Mesodermal cell (in vitro differentiated cells): ENCODE data around the gene PLCXD3.

Experiments
- H3K27ac ChIP-seq: 2 replicates; pipeline ENCODE4 v1.7.0; 2013; ENCODE audit warnings: mild to moderate bottlenecking, low read depth, low read length, moderate library complexity; ENCODE audit not compliant: severe bottlenecking
- H3K36me3 ChIP-seq: 2 replicates; pipeline ENCODE4 v1.7.1; 2013; ENCODE audit warnings: mild to moderate bottlenecking, low read length, moderate library complexity; ENCODE audit not compliant: control insufficient read depth, insufficient read depth
- H3K4me1 ChIP-seq: one replicate; pipeline ENCODE4 v1.7.1; 2013; ENCODE audit warnings: mild to moderate bottlenecking, low read length; ENCODE audit not compliant: insufficient read depth, control insufficient read depth, poor library complexity, severe bottlenecking
- H3K4me3 ChIP-seq: 2 replicates; pipeline ENCODE4 v1.7.0; 2013; ENCODE audit warnings: low read length, control low read depth, mild to moderate bottlenecking; ENCODE audit not compliant: insufficient read depth, poor library complexity, severe bottlenecking; ENCODE audit errors: extremely low read depth
- H3K9me3 ChIP-seq: 2 replicates; pipeline ENCODE4 v1.7.1; 2013; ENCODE audit warnings: mild to moderate bottlenecking, low read length, moderate library complexity; ENCODE audit not compliant: control insufficient read depth
- WGBS, 2 experiments: methylation state at CpG; one replicate each; pipeline ENCODE4 v1.1.5; 2013; ENCODE audit warnings: missing lambda C conversion rate in 2 of 2; ENCODE audit not compliant: insufficient coverage in 2 of 2; 5-methylcytosine and 5-hydroxymethylcytosine counted together

Gene PLCXD3

GRCh38 chr5:41399839-41400238, 110.6 kb downstream of the PLCXD3 start:
- 20% methylated on average over 1 of the region's 2 CpGs; no CpG with 5 or more reads in 1 of the 2 experiments for WGBS, 2 experiments
- Histone ChIP-seq H3K4me3 (no peak overlapping the region), H3K4me1 (no peaks in the 10 kb centered on the region), H3K9me3 (no peaks in the 10 kb centered on the region), H3K27ac (no peak overlapping the region), H3K36me3 (no peaks in the 10 kb centered on the region)

GRCh38 chr5:41392016-41392415, 118.4 kb downstream of the PLCXD3 start:
- Histone ChIP-seq H3K9me3 (no peaks in the 10 kb centered on the region), H3K27ac (no peak overlapping the region), H3K4me3 (no peak overlapping the region), H3K4me1 (no peaks in the 10 kb centered on the region), H3K36me3 (no peaks in the 10 kb centered on the region)
- WGBS, 2 experiments = 88 to 100% methylated on average over 1 of the region's 1 CpG

- Histone ChIP-seq H3K36me3 (no peaks in the 10 kb centered on the region), H3K9me3 (no peaks in the 10 kb centered on the region), H3K4me1 (no peaks in the 10 kb centered on the region), H3K27ac (no peak overlapping the region), H3K4me3 (no peak overlapping the region)
- 83 to 100% methylated on average over 1 of the region's 2 CpGs for WGBS, 2 experiments
Observed at GRCh38 chr5:41374631-41375030, 135.8 kb downstream of the PLCXD3 start.

- 91 to 94% methylated on average over 2 to 4 of the region's 5 CpGs for WGBS, 2 experiments
- Histone ChIP-seq H3K4me1 (no peaks in the 10 kb centered on the region), H3K27ac (no peak overlapping the region), H3K36me3 (no peaks in the 10 kb centered on the region), H3K4me3 (no peak overlapping the region), H3K9me3 (no peaks in the 10 kb centered on the region)
Observed at GRCh38 chr5:41373230-41373629, 137.2 kb downstream of the PLCXD3 start.

- H3K4me1 ChIP-seq = no peaks in the 10 kb centered on the region
- no peaks in the 10 kb centered on the region for H3K36me3 ChIP-seq
- no peak overlapping the region for H3K4me3 ChIP-seq
- no peaks in the 10 kb centered on the region for H3K9me3 ChIP-seq
- 80 to 86% methylated on average over 1 of the region's 2 CpGs for WGBS, 2 experiments
- H3K27ac ChIP-seq = no peak overlapping the region
Observed at GRCh38 chr5:41371738-41372137, 138.7 kb downstream of the PLCXD3 start.

GRCh38 chr5:41370482-41370881, 139.9 kb downstream of the PLCXD3 start:
- 75 to 80% methylated on average over 2 of the region's 4 CpGs for WGBS, 2 experiments
- H3K9me3 ChIP-seq = no peaks in the 10 kb centered on the region

GRCh38 chr5:41369799-41370198, 140.6 kb downstream of the PLCXD3 start:
- Histone ChIP-seq H3K4me1 (no peaks in the 10 kb centered on the region), H3K27ac (no peak overlapping the region), H3K36me3 (no peaks in the 10 kb centered on the region), H3K9me3 (no peaks in the 10 kb centered on the region), H3K4me3 (no peak overlapping the region)
- 100% methylated on average over 1 of the region's 2 CpGs for WGBS, 2 experiments

More at GRCh38 chr5:41370482-41370881, 139.9 kb downstream of the PLCXD3 start:
- no peak overlapping the region for H3K27ac ChIP-seq
- no peak overlapping the region for H3K4me3 ChIP-seq
- H3K4me1 ChIP-seq = no peaks in the 10 kb centered on the region
- H3K36me3 ChIP-seq = no peaks in the 10 kb centered on the region

GRCh38 chr5:41368158-41368557, 142.2 kb downstream of the PLCXD3 start:
- H3K4me3 ChIP-seq = no peak overlapping the region
- H3K9me3 ChIP-seq = no peaks in the 10 kb centered on the region
- no CpG with 5 or more reads among the region's 2 CpGs for WGBS, 2 experiments
- no peak overlapping the region for H3K27ac ChIP-seq
- H3K36me3 ChIP-seq = no peaks in the 10 kb centered on the region
- H3K4me1 ChIP-seq = no peaks in the 10 kb centered on the region

GRCh38 chr5:41365369-41365768, 145.0 kb downstream of the PLCXD3 start:
- H3K4me3 ChIP-seq = no peak overlapping the region
- no peaks in the 10 kb centered on the region for H3K9me3 ChIP-seq
- H3K27ac ChIP-seq = no peak overlapping the region
- peaks cover 4% of the 10 kb centered on the region for H3K4me1 ChIP-seq
- no CpG with 5 or more reads among the region's 1 CpG for WGBS, 2 experiments
- no peaks in the 10 kb centered on the region for H3K36me3 ChIP-seq

- Histone ChIP-seq H3K9me3 (no peaks in the 10 kb centered on the region), H3K27ac (no peak overlapping the region), H3K36me3 (no peaks in the 10 kb centered on the region), H3K4me1 (peaks cover 4% of the 10 kb centered on the region), H3K4me3 (no peak overlapping the region)
- no CpG with 5 or more reads among the region's 1 CpG for WGBS, 2 experiments
Observed at GRCh38 chr5:41364346-41364745, 146.1 kb downstream of the PLCXD3 start.

GRCh38 chr5:41363343-41363986, 146.9 kb downstream of the PLCXD3 start:
- H3K27ac ChIP-seq = no peak overlapping the region
- no peaks in the 10 kb centered on the region for H3K9me3 ChIP-seq
- no peaks in the 10 kb centered on the region for H3K36me3 ChIP-seq
- H3K4me1 ChIP-seq = peaks cover 4% of the 10 kb centered on the region
- H3K4me3 ChIP-seq = no peak overlapping the region
- WGBS, 2 experiments = no CpG with 5 or more reads among the region's 1 CpG
